Measurements from ENCODE around the gene CNTN1.

- TF ChIP-seq GATA2 (IDR thresholded peaks at IDR 0.05; ENCODE audit: low read depth, low read length) (no peak), GATA3 (IDR thresholded peaks at IDR 0.05; ENCODE audit: low read depth, low read length) (no peak)
These were observed 333.9 kb downstream of the CNTN1 start for GRCh38 chr12:41026151-41026550.

Data from SH-SY5Y (cell line).